K562 (cell line): Measurements from ENCODE around the gene COMP. TPM values are rescaled to one million over a fixed set of nuclear protein-coding genes. Genes with fewer than 3 reads are reported as not detected.
A peak's percentile ranks its signal among the peaks of the same experiment; 100 is the strongest.

Experiments used
- ATAC-seq: fragments of 200-7000 bp; cut with Tn5 transposase; 3 replicates; pipeline ENCODE4 v1.9.1; 2020; ENCODE audit warnings: moderate library complexity
- BruUV-seq: library from RNA; stranded (reverse); fragments of 400-500 nt; replicated peaks from 2 replicates; lab custom pipeline; 2021; lab: Mats Ljungman, UMichigan
- CTCF ChIA-PET: fragments of 300-600 bp; formaldehyde crosslinking; extraction: SDS; loops from one replicate; lab custom pipeline; 2021; ENCODE audit warnings: low intra/inter-chr PET ratio; lab: Yijun Ruan, JAX
- POLR2A ChIA-PET: fragments of 300-600, 350-650 bp; sonication (Branson Sonifier 250); formaldehyde crosslinking; extraction: SDS; loops from one replicate; lab custom pipeline; 2021; ENCODE audit warnings: antibody characterized with exemption, inconsistent platforms; lab: Yijun Ruan, JAX
- DNase-seq, 4 experiments: peaks; one replicate each; pipeline versions ENCODE4 v3.0.0 to v3.0.0-alpha.2; 2011 to 2018; ENCODE audit warnings: low spot score in 3 of 4, mixed read lengths in 3 of 4; ENCODE audit errors: extremely low read depth in 1 of 4
- FAIRE-seq: peaks from 2 replicates; lab custom pipeline; 2011; peaks lifted over from hg19 to GRCh38; lab: Jason Lieb, UNC
- H2AFZ ChIP-seq: 2 replicates; pipeline ENCODE4 v1.6.0; 2011; ENCODE audit warnings: low read depth, low read length, control low read depth, inconsistent platforms
- H3K27ac ChIP-seq: fragments of 200-600 bp; 3 replicates; pipeline ENCODE4 v1.8.0; 2011; ENCODE audit warnings: low read depth, mild to moderate bottlenecking, control low read depth, inconsistent platforms, low read length, moderate library complexity, mixed read lengths; ENCODE audit errors: extremely low read depth
- H3K27me3 ChIP-seq, 2 experiments: fragments of 300-600 bp in 1 of 2; 2 replicates in 1 of 2; 3 replicates in 1 of 2; pipeline versions ENCODE4 v1.6.0 to v1.8.0; 2011; ENCODE audit warnings: inconsistent platforms in 2 of 2, low read length in 2 of 2, mild to moderate bottlenecking in 1 of 2, mixed read lengths in 1 of 2, moderate library complexity in 1 of 2; ENCODE audit not compliant: control insufficient read depth in 2 of 2, insufficient read depth in 2 of 2
- H3K36me3 ChIP-seq: fragments of 300-600 bp; 3 replicates; pipeline ENCODE4 v1.8.0; 2011; ENCODE audit warnings: mild to moderate bottlenecking, low read length, inconsistent platforms; ENCODE audit not compliant: control insufficient read depth, insufficient read depth
- H3K4me1 ChIP-seq, 2 experiments: fragments of 200-600 bp in 1 of 2; replicated peaks in 1 of 2; 2 replicates in 1 of 2; 3 replicates in 1 of 2; pipeline versions ENCODE4 v1.5.1 to v1.8.0; 2011; ENCODE audit warnings: inconsistent platforms in 2 of 2, low read length in 2 of 2, mild to moderate bottlenecking in 1 of 2, mixed read lengths in 1 of 2, moderate library complexity in 1 of 2; ENCODE audit not compliant: control insufficient read depth in 2 of 2, insufficient read depth in 2 of 2
- H3K4me2 ChIP-seq: 2 replicates; pipeline ENCODE4 v1.6.1; 2011; ENCODE audit warnings: low read length, control low read depth, inconsistent platforms, mixed read lengths; ENCODE audit not compliant: insufficient read depth
- H3K4me3 ChIP-seq: fragments of 200-600 bp; sonication (generic), shearing (Covaris generic); 2 replicates; pipeline ENCODE4 v1.5.1; 2016; ENCODE audit warnings: control low read depth, inconsistent platforms
- H3K79me2 ChIP-seq: fragments of 200-600 bp; 3 replicates; pipeline ENCODE4 v1.8.0; 2011; ENCODE audit warnings: low read length, inconsistent platforms; ENCODE audit not compliant: control insufficient read depth, insufficient read depth
- H3K9ac ChIP-seq, 2 experiments: 2 replicates each; pipeline versions ENCODE4 v1.6.0 to v1.6.1; 2011; ENCODE audit warnings: low read depth in 2 of 2, low read length in 2 of 2, control low read depth in 1 of 2, inconsistent platforms in 1 of 2, mild to moderate bottlenecking in 1 of 2, mixed read lengths in 1 of 2; ENCODE audit not compliant: insufficient read depth in 1 of 2
- H3K9me1 ChIP-seq: one replicate; pipeline ENCODE4 v1.6.0; 2011; ENCODE audit warnings: inconsistent platforms, mild to moderate bottlenecking, low read length, moderate library complexity; ENCODE audit not compliant: control insufficient read depth, insufficient read depth
- H3K9me3 ChIP-seq: replicated peaks from 2 replicates; pipeline ENCODE4 v1.5.1; 2011; ENCODE audit warnings: low read depth, low read length, inconsistent platforms; ENCODE audit not compliant: control insufficient read depth, insufficient read depth
- H4K20me1 ChIP-seq: replicated peaks from 2 replicates; pipeline ENCODE4 v1.6.1; 2011; ENCODE audit warnings: low read length, inconsistent platforms, mixed read lengths; ENCODE audit not compliant: control insufficient read depth, insufficient read depth
- BACH1 ChIP-seq: fragments of 200-800 bp; sonication (Bioruptor generic); IDR thresholded peaks from 2 replicates; pipeline ENCODE4 v1.6.1; 2016; ENCODE audit warnings: missing genetic modification characterization, missing compliant biosample characterization
- CHD4 ChIP-seq: fragments of 200-600 bp; sonication (generic); IDR thresholded peaks from 3 replicates; pipeline ENCODE4 v1.6.1; 2012; ENCODE audit warnings: low read depth, mild to moderate bottlenecking, mixed read lengths, low read length, inconsistent platforms; ENCODE audit not compliant: insufficient read depth, insufficient replicate concordance, poor library complexity, severe bottlenecking
- CTBP1 ChIP-seq: fragments of 450-650 bp; IDR thresholded peaks from 2 replicates; pipeline ENCODE4 v1.6.1; 2016; ENCODE audit warnings: borderline replicate concordance
- ERF ChIP-seq: fragments of 450-650 bp; formaldehyde crosslinking; IDR thresholded peaks from 2 replicates; pipeline ENCODE4 v1.4.0; 2020; ENCODE audit warnings: mild to moderate bottlenecking, mixed read lengths
- HMGXB4 ChIP-seq: sonication (generic); formaldehyde crosslinking; IDR thresholded peaks from 2 replicates; pipeline ENCODE4 v1.8.1; 2023; ENCODE audit warnings: mild to moderate bottlenecking, missing genetic modification reagents
- MCM7 ChIP-seq, 2 experiments: fragments of 450-650 bp; IDR thresholded peaks; 2 replicates each; pipeline ENCODE4 v1.6.1; 2016 to 2018
- NFE2 ChIP-seq: IDR thresholded peaks from 2 replicates; pipeline ENCODE4 v1.6.1; 2014; ENCODE audit warnings: antibody characterized with exemption, low read depth
- NONO ChIP-seq, 2 experiments: fragments of 200-400 bp in 1 of 2; fragments of 450-650 bp in 1 of 2; formaldehyde crosslinking in 1 of 2; IDR thresholded peaks; 2 replicates each; pipeline ENCODE4 v1.6.1; 2017; ENCODE audit warnings: low read depth in 2 of 2, mild to moderate bottlenecking in 2 of 2, moderate library complexity in 2 of 2, low read length in 1 of 2
- ZNF253 ChIP-seq: fragments of 250-450 bp; sonication (Bioruptor Pico); conservative IDR thresholded peaks from 2 replicates; pipeline ENCODE4 v1.6.1; 2021; ENCODE audit warnings: mild to moderate bottlenecking
- ZNF707 ChIP-seq: fragments of 250-450 bp; sonication (Bioruptor Pico); conservative IDR thresholded peaks from 2 replicates; pipeline ENCODE4 v1.8.0; 2022; ENCODE audit warnings: inconsistent platforms, mild to moderate bottlenecking, moderate library complexity
- ZNF76 ChIP-seq: fragments of 250-450 bp; sonication (Bioruptor Pico); IDR thresholded peaks from 2 replicates; pipeline ENCODE4 v1.4.0; 2020; ENCODE audit warnings: mild to moderate bottlenecking, moderate library complexity, borderline replicate concordance
- WGBS: fragments of 100-300 bp; shearing (Covaris generic); methylation state at CpG from one replicate; pipeline ENCODE4 v1.1.6; 2016; ENCODE audit warnings: low coverage, mixed read lengths; ENCODE audit not compliant: insufficient coverage; ENCODE audit errors: missing lambda C conversion rate; 5-methylcytosine and 5-hydroxymethylcytosine counted together
- in situ Hi-C: fragments of 300-500 bp; cut with MboI; formaldehyde crosslinking; loops from 4 replicates; pipeline ENCODE4 v1.15.0; 2018; ENCODE audit warnings: inconsistent platforms, mixed read lengths
- intact Hi-C: fragments of 100-400 bp; cut with micrococcal nuclease; formaldehyde crosslinking; loops from 2 replicates; pipeline ENCODE4 v1.14.2; 2022
- polyA plus RNA-seq, 8 experiments: library from polyadenylated mRNA; depleted of rRNA in 4 of 8; stranded (reverse) in 5 of 8; unstranded in 3 of 8; fragments of >200 nt; fragmentation: Nextera tagmentation in 2 of 8; fragmentation: Illumina TruSeq in 1 of 8; extraction: Ambion mirVana in 2 of 8; extraction: Trizol in 1 of 8; gene quantifications; 2 replicates each; pipeline versions ENCODE4 v1.2.1 to v1.2.3, GENCODE V29; 2011 to 2014; ENCODE audit warnings: inconsistent platforms in 1 of 8, missing spikeins in 1 of 8
- total RNA-seq, 7 experiments: library from RNA; depleted of rRNA in 6 of 7; stranded (reverse); fragments of >200 nt in 6 of 7; fragmentation: Illumina TruSeq in 2 of 7; extraction: Trizol in 2 of 7; gene quantifications; 2 replicates each; pipeline versions ENCODE4 v1.2.1 to v1.2.3, GENCODE V29; 2011 to 2021; ENCODE audit warnings: low replicate concordance in 1 of 7

The COMP gene
- total and polyA plus RNA-seq, 9 of the 15 experiments (the other 6 are each of a cell fraction or from before 2014, with no cell fraction given) = 0.07 TPM; not detected in 8

- POLR2A ChIA-PET = interaction anchor here (0.6 to 0.9 kb wide), 4 partner anchors 15 to 182 kb away, joined by 3 to 4 read pairs (median 3); no protein-coding TSS in a partner anchor
These were observed 26.5 kb downstream of the COMP start for GRCh38 chr19:18764591-18765051.

More at GRCh38 chr19:18764591-18765051, 26.5 kb downstream of the COMP start:
- H3K79me2 ChIP-seq = no peaks in the 10 kb centered on the region
- no TSS peak for BruUV-seq
- H3K4me1 ChIP-seq = peaks cover 6 to 60% of the 10 kb centered on the region in 2 experiments; a peak in 4 of 5 replicates
- no peak overlapping the region for H3K27ac ChIP-seq
- FAIRE-seq = no peak
- no peaks in the 10 kb centered on the region for H3K9me1 ChIP-seq
- H3K36me3 ChIP-seq = no peaks in the 10 kb centered on the region
- no peak overlapping the region for H3K4me2 ChIP-seq
- H3K27me3 ChIP-seq = no peaks in the 10 kb centered on the region; a peak in 2 of 5 replicates
- H4K20me1 ChIP-seq = peaks cover 14% of the 10 kb centered on the region
- no peak for DNase-seq
- peak overlapping the region in 1 of 2 experiments; percentile 68; a peak in 2 of 4 replicates for H3K9ac ChIP-seq
- H3K4me3 ChIP-seq = no peak overlapping the region
- TF ChIP-seq ZNF707 (CRISPR knock-in tag) (no peak), NONO (IDR thresholded peaks at IDR 0.05; ENCODE audit: low read depth in 2 of 2, low read length in 1 of 2) (no peak), ZNF76 (CRISPR knock-in tag) (no peak), CHD4 (no peak), ERF (no peak), MCM7 (IDR thresholded peaks at IDR 0.05) (no peak), ZNF253 (CRISPR knock-in tag) (no peak), HMGXB4 (CRISPR knock-in tag) (no peak), BACH1 (tag) (no peak), CTBP1 (no peak), NFE2 (no peak)
- intact Hi-C loops = no loop called here
- in situ Hi-C loops = no loop called here
- CTCF ChIA-PET = no interaction called here
- ATAC-seq = no peak
- 26% methylated on average over 4 of the region's 4 CpGs for WGBS
- no peaks in the 10 kb centered on the region for H3K9me3 ChIP-seq
- no peak overlapping the region for H2AFZ ChIP-seq
